SK-N-SH (cell line): ENCODE measurements around the gene CBLN3. TPM values are rescaled to one million over a fixed set of nuclear protein-coding genes. Genes with fewer than 3 reads are reported as not detected.

Source experiments
- CTCF ChIA-PET: fragments of 300-600, 350-600 bp; formaldehyde crosslinking; extraction: SDS; loops from one replicate; lab custom pipeline; 2021; lab: Yijun Ruan, JAX
- POLR2A ChIA-PET: fragments of 350-600 bp; sonication (Branson Sonifier 250); formaldehyde crosslinking; extraction: SDS; loops from one replicate; lab custom pipeline; 2020; ENCODE audit warnings: antibody characterized with exemption, inconsistent platforms; lab: Yijun Ruan, JAX
- DNase-seq: peaks from one replicate; pipeline ENCODE4 v3.0.0; 2012
- H2AFZ ChIP-seq: fragments of 200-600 bp; sonication (generic); 2 replicates; pipeline ENCODE4 v1.8.1; 2016; ENCODE audit warnings: antibody characterized with exemption, mild to moderate bottlenecking, low read depth
- H3F3A ChIP-seq: fragments of 200-600 bp; sonication (generic); replicated peaks from 2 replicates; pipeline ENCODE3; 2016; ENCODE audit warnings: antibody characterized with exemption, mild to moderate bottlenecking; ENCODE audit not compliant: insufficient read depth
- H3K27ac ChIP-seq, 2 experiments: fragments of 200-500 bp in 1 of 2; fragments of 200-600 bp in 1 of 2; sonication (Bioruptor generic) in 1 of 2; sonication (generic), shearing (Covaris generic) in 1 of 2; 2 replicates each; pipeline versions ENCODE4 v1.5.1 to v1.6.1; 2014 to 2016; ENCODE audit warnings: low read depth in 2 of 2, inconsistent platforms in 1 of 2, low read length in 1 of 2, mild to moderate bottlenecking in 1 of 2, mixed read lengths in 1 of 2
- H3K27me3 ChIP-seq: fragments of 200-600 bp; sonication (generic), shearing (Covaris generic); 2 replicates; pipeline ENCODE4 v1.6.1; 2016; ENCODE audit warnings: mixed run types; ENCODE audit not compliant: insufficient read depth
- H3K36me3 ChIP-seq, 2 experiments: fragments of 200-500 bp in 1 of 2; fragments of 200-600 bp in 1 of 2; sonication (Bioruptor generic) in 1 of 2; sonication (generic) in 1 of 2; replicated peaks in 1 of 2; 2 replicates each; pipeline versions ENCODE3 to v1.5.1; 2014 to 2016; ENCODE audit warnings: low read length in 1 of 2, mild to moderate bottlenecking in 1 of 2; ENCODE audit not compliant: insufficient read depth in 2 of 2, control insufficient read depth in 1 of 2
- H3K4me1 ChIP-seq, 2 experiments: fragments of 200-500 bp in 1 of 2; fragments of 200-600 bp in 1 of 2; sonication (Bioruptor generic) in 1 of 2; sonication (generic), shearing (Covaris generic) in 1 of 2; 2 replicates each; pipeline versions ENCODE4 v1.5.1 to v1.6.1; 2014 to 2016; ENCODE audit warnings: low read depth in 1 of 2, low read length in 1 of 2, mixed run types in 1 of 2; ENCODE audit not compliant: insufficient read depth in 2 of 2, control insufficient read depth in 1 of 2
- H3K4me2 ChIP-seq: fragments of 200-600 bp; sonication (generic), shearing (Covaris generic); 2 replicates; pipeline ENCODE4 v1.6.1; 2017; ENCODE audit warnings: mixed run types
- H3K4me3 ChIP-seq, 2 experiments: fragments of 200-500 bp in 1 of 2; fragments of 200-600 bp in 1 of 2; sonication (Bioruptor generic) in 1 of 2; sonication (generic), shearing (Covaris generic) in 1 of 2; 2 replicates each; pipeline versions ENCODE4 v1.5.1 to v1.8.1; 2014 to 2016; ENCODE audit warnings: low read depth in 2 of 2, inconsistent platforms in 1 of 2, low read length in 1 of 2, mild to moderate bottlenecking in 1 of 2, mixed read lengths in 1 of 2, moderate library complexity in 1 of 2
- H3K79me2 ChIP-seq: fragments of 200-600 bp; sonication (generic); 2 replicates; pipeline ENCODE4 v1.8.1; 2017; ENCODE audit warnings: mild to moderate bottlenecking; ENCODE audit not compliant: insufficient read depth
- H3K9ac ChIP-seq: fragments of 200-600 bp; sonication (generic); 2 replicates; pipeline ENCODE4 v1.6.1; 2017; ENCODE audit warnings: mixed run types
- H3K9me2 ChIP-seq: fragments of 200-600 bp; sonication (generic); 2 replicates; pipeline ENCODE4 v1.6.1; 2017; ENCODE audit warnings: mixed run types
- H3K9me3 ChIP-seq: fragments of 200-600 bp; sonication (generic); 2 replicates; pipeline ENCODE4 v1.6.1; 2017; ENCODE audit warnings: mixed run types, mild to moderate bottlenecking, moderate library complexity
- H4K20me1 ChIP-seq: fragments of 200-600 bp; sonication (generic); 2 replicates; pipeline ENCODE4 v1.6.1; 2017; ENCODE audit warnings: mild to moderate bottlenecking, mixed run types; ENCODE audit not compliant: insufficient read depth
- EZH2phosphoT487 ChIP-seq: fragments of 200-600 bp; sonication (generic); IDR thresholded peaks from 2 replicates; pipeline ENCODE4 v1.6.1; 2017; ENCODE audit warnings: low read depth, mixed run types, mild to moderate bottlenecking, antibody characterized with exemption, moderate library complexity, borderline replicate concordance
- FOXJ3 ChIP-seq: sonication (generic); formaldehyde crosslinking; IDR thresholded peaks from 2 replicates; pipeline ENCODE4 v1.5.1; 2020; ENCODE audit warnings: mild to moderate bottlenecking, missing genetic modification reagents
- GATA2 ChIP-seq: sonication (generic); formaldehyde crosslinking; IDR thresholded peaks from 2 replicates; pipeline ENCODE4 v1.5.0; 2020; ENCODE audit warnings: mild to moderate bottlenecking, missing genetic modification reagents
- IRF3 ChIP-seq: fragments of 150-350 bp; IDR thresholded peaks from 2 replicates; pipeline ENCODE4 v1.6.1; 2016; ENCODE audit warnings: mild to moderate bottlenecking, low read depth, low read length
- PBX3 ChIP-seq: IDR thresholded peaks from 2 replicates; pipeline ENCODE4; 2012
- POLR2AphosphoS5 ChIP-seq: IDR thresholded peaks from 2 replicates; pipeline ENCODE4 v1.6.1; 2012; ENCODE audit warnings: low read depth, low read length
- REST ChIP-seq: IDR thresholded peaks from 2 replicates; pipeline ENCODE4 v1.6.1; 2012; ENCODE audit warnings: mild to moderate bottlenecking, low read depth, low read length, moderate library complexity
- RFX5 ChIP-seq: IDR thresholded peaks from 2 replicates; pipeline ENCODE4 v1.6.1; 2012; ENCODE audit warnings: mild to moderate bottlenecking, improper control_type of control experiment, low read length
- RXRA ChIP-seq: IDR thresholded peaks from 2 replicates; pipeline ENCODE4 v1.4.0; 2012; ENCODE audit warnings: low read depth, mild to moderate bottlenecking, borderline replicate concordance
- SIN3A ChIP-seq: IDR thresholded peaks from 2 replicates; pipeline ENCODE4 v1.6.1; 2012; ENCODE audit warnings: low read depth, mild to moderate bottlenecking, low read length, moderate library complexity, borderline replicate concordance
- SMC3 ChIP-seq: IDR thresholded peaks from 2 replicates; pipeline ENCODE4 v1.6.1; 2012; ENCODE audit warnings: low read depth, low read length, improper control_type of control experiment
- TCF12 ChIP-seq: IDR thresholded peaks from 2 replicates; pipeline ENCODE4 v1.4.0; 2012
- YY1 ChIP-seq: IDR thresholded peaks from 2 replicates; pipeline ENCODE4 v1.4.0; 2012; ENCODE audit warnings: low read depth, mild to moderate bottlenecking
- WGBS: methylation state at CpG from one replicate; pipeline ENCODE4 v1.1.6; 2017; ENCODE audit warnings: low lambda C conversion rate; 5-methylcytosine and 5-hydroxymethylcytosine counted together
- polyA plus RNA-seq, 3 experiments: library from polyadenylated mRNA; depleted of rRNA; stranded (reverse); fragments of >200 nt; gene quantifications; 2 replicates each; pipeline ENCODE4 v1.2.3, GENCODE V29; 2012
- TF ChIP-seq, protein P1 (sequence below): IDR thresholded peaks from 2 replicates; pipeline ENCODE4 v1.4.0; 2012; ENCODE audit warnings: low read depth

The CBLN3 gene
- polyA plus RNA-seq, 1 of the 3 experiments (the other 2 are of a cell fraction), result 1.8 TPM

DNA sequence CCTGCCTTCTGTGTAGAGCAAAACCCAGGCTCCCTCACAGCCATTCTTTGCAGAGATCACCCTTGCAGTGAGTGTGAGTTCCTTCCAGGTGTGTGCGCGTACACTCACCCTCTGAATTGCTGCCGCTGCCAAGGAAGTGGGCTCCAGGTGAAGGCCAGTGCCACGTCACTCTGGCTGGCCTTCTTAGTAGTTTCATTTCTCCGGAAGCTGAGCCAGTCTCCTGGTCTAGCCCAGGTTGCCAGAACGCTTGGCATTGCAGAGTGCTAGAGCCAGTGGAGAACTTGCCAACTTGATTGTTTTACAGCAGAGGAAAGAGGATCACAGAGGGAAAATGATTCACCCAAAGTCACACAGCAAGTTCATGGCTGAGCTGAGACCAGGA, 11.0 kb downstream of the CBLN3 start:
- H3F3A ChIP-seq, result no peaks in the 10 kb centered on the region
- H3K36me3 ChIP-seq, result peaks cover 0 to 4% of the 10 kb centered on the region in 2 experiments
- H4K20me1 ChIP-seq, result no peaks in the 10 kb centered on the region
- no peaks in the 10 kb centered on the region for H3K9me3 ChIP-seq
- H2AFZ ChIP-seq, result no peak overlapping the region
- no peak for TF ChIP-seq FOXJ3 (CRISPR knock-in tag)
- TF ChIP-seq SMC3, result no peak
- TF ChIP-seq YY1, result no peak
- no peak for TF ChIP-seq GATA2 (CRISPR knock-in tag)
- TF ChIP-seq REST, result no peak
- TF ChIP-seq TCF12, result no peak
- TF ChIP-seq RFX5, result no peak
- TF ChIP-seq, protein P1, sequence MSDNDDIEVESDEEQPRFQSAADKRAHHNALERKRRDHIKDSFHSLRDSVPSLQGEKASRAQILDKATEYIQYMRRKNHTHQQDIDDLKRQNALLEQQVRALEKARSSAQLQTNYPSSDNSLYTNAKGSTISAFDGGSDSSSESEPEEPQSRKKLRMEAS, result no peak
- no peak for TF ChIP-seq IRF3
- no peak for TF ChIP-seq SIN3A
- no peak for TF ChIP-seq PBX3
- TF ChIP-seq RXRA, result no peak
- no peak for TF ChIP-seq EZH2phosphoT487
- TF ChIP-seq POLR2AphosphoS5, result no peak
- H3K4me2 ChIP-seq, result no peak overlapping the region
- H3K27ac ChIP-seq, result no peak overlapping the region
- no peaks in the 10 kb centered on the region for H3K79me2 ChIP-seq
- no peak overlapping the region for H3K4me3 ChIP-seq
- POLR2A ChIA-PET, result interaction anchor here (1.3 to 1.5 kb wide), 2 partner anchors 12 kb away, joined by 4 to 8 read pairs; partner anchors contain the start of genes CBLN3 and KHNYN
- CTCF ChIA-PET, result interaction anchor here (1.4 to 9.9 kb wide), 6 partner anchors 9 to 87 kb away, joined by 3 to 63 read pairs (median 24); partner anchors contain the start of genes CBLN3 and KHNYN
- WGBS, result 59% methylated on average over 6 of the region's 6 CpGs
- no peak for DNase-seq
- 0 out of 2 replicates have a peak, but pooled peaks cover 5% of the 10 kb centered on the region for H3K27me3 ChIP-seq
- no peak overlapping the region for H3K9ac ChIP-seq
- H3K4me1 ChIP-seq, result no peaks in the 10 kb centered on the region; a peak in 1 of 4 replicates
- H3K9me2 ChIP-seq, result no peaks in the 10 kb centered on the region
